Cardiac muscle cell (in vitro differentiated cells and primary cell): ENCODE data around the gene TGFA. TPM values are rescaled to one million over a fixed set of nuclear protein-coding genes. Genes with fewer than 3 reads are reported as not detected.

Source experiments
- DNase-seq, 2 donors: peaks; one replicate each; pipeline versions ENCODE4 v3.0.0 to v3.0.0-alpha.2; 2010 to 2017; ENCODE audit warnings: low read depth in 1 of 2, low spot score in 1 of 2
- H3K27ac ChIP-seq: fragments of 200-600 bp; sonication (generic); 2 replicates; pipeline ENCODE4 v1.5.1; 2016
- H3K27me3 ChIP-seq: fragments of 200-600 bp; sonication (generic); 2 replicates; pipeline ENCODE4 v1.6.0; 2016; ENCODE audit warnings: control low read depth
- H3K36me3 ChIP-seq: fragments of 200-600 bp; sonication (generic); 2 replicates; pipeline ENCODE4 v1.5.1; 2016; ENCODE audit warnings: control low read depth
- H3K4me1 ChIP-seq: fragments of 200-600 bp; sonication (generic); 2 replicates; pipeline ENCODE4 v1.8.1; 2017; ENCODE audit warnings: low read depth, mild to moderate bottlenecking, mixed run types
- H3K4me3 ChIP-seq: fragments of 200-600 bp; sonication (generic); 2 replicates; pipeline ENCODE4 v1.5.1; 2016; ENCODE audit warnings: mild to moderate bottlenecking
- H3K9me3 ChIP-seq: fragments of 200-600 bp; sonication (generic); 2 replicates; pipeline ENCODE4 v1.5.1; 2017; ENCODE audit warnings: low read depth, mild to moderate bottlenecking, control low read depth
- polyA plus RNA-seq: library from polyadenylated mRNA; unstranded; fragments of >200 nt; fragmentation: Nextera tagmentation; extraction: Ambion mirVana; gene quantifications from 2 replicates; pipeline ENCODE4 v1.2.1, GENCODE V29; 2016
- total RNA-seq: library from RNA; depleted of rRNA; stranded (reverse); fragments of >200 nt; gene quantifications from 2 replicates; pipeline ENCODE4 v1.2.3, GENCODE V29; 2016
- TF ChIP-seq, protein P1 (sequence below): IDR thresholded peaks from 2 replicates; pipeline ENCODE4 v1.5.1; 2012; ENCODE audit warnings: low read depth, mild to moderate bottlenecking, low read length

Gene TGFA
- total and polyA plus RNA-seq, 2 experiments from 2014 or later = 4.6 TPM; not detected in 1

DNA sequence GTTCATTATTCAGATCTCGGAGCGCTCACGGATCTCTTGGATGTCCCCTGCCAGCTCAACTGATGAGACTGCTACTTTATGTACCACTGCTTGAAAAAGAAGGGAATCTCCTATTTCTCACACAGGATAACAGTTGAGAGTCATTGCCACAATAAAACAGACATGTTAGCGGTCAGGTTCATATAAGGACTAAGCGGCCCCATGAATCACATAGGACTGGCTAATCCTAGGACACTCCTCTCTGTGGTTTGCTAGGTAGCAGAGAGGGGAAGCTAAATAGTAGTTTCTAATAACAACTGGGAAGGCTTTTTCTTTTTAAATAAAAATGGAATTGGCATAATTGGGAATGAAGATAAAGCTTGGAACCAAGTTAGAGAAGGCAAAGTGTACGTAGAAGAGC, 15.9 kb upstream of the TGFA start:
- H3K4me1 ChIP-seq = no peaks in the 10 kb centered on the region
- DNase-seq = no peak
- H3K9me3 ChIP-seq = no peaks in the 10 kb centered on the region
- no peak overlapping the region for H3K4me3 ChIP-seq
- TF ChIP-seq, protein P1, sequence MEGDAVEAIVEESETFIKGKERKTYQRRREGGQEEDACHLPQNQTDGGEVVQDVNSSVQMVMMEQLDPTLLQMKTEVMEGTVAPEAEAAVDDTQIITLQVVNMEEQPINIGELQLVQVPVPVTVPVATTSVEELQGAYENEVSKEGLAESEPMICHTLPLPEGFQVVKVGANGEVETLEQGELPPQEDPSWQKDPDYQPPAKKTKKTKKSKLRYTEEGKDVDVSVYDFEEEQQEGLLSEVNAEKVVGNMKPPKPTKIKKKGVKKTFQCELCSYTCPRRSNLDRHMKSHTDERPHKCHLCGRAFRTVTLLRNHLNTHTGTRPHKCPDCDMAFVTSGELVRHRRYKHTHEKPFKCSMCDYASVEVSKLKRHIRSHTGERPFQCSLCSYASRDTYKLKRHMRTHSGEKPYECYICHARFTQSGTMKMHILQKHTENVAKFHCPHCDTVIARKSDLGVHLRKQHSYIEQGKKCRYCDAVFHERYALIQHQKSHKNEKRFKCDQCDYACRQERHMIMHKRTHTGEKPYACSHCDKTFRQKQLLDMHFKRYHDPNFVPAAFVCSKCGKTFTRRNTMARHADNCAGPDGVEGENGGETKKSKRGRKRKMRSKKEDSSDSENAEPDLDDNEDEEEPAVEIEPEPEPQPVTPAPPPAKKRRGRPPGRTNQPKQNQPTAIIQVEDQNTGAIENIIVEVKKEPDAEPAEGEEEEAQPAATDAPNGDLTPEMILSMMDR = no peak
- no peaks in the 10 kb centered on the region for H3K27me3 ChIP-seq
- H3K36me3 ChIP-seq = no peaks in the 10 kb centered on the region
- H3K27ac ChIP-seq = no peak overlapping the region

GRCh38 chr2:70566906-70567305, 13.3 kb upstream of the TGFA start:
- H3K4me1 ChIP-seq = no peaks in the 10 kb centered on the region
- H3K9me3 ChIP-seq = no peaks in the 10 kb centered on the region
- no peak for DNase-seq
- H3K27me3 ChIP-seq = no peaks in the 10 kb centered on the region
- no peak overlapping the region for H3K27ac ChIP-seq
- TF ChIP-seq, protein P1 = no peak
- no peak overlapping the region for H3K4me3 ChIP-seq
- H3K36me3 ChIP-seq = no peaks in the 10 kb centered on the region

- Histone ChIP-seq H3K4me3 (no peak overlapping the region), H3K27ac (no peak overlapping the region), H3K9me3 (no peaks in the 10 kb centered on the region), H3K27me3 (no peaks in the 10 kb centered on the region), H3K36me3 (no peaks in the 10 kb centered on the region), H3K4me1 (no peaks in the 10 kb centered on the region)
- TF ChIP-seq, protein P1 = no peak
- no peak for DNase-seq
Observed at GRCh38 chr2:70566464-70566863, 12.8 kb upstream of the TGFA start.

- Histone ChIP-seq H3K36me3 (no peaks in the 10 kb centered on the region), H3K4me3 (no peak overlapping the region), H3K27ac (no peak overlapping the region), H3K27me3 (no peaks in the 10 kb centered on the region), H3K9me3 (no peaks in the 10 kb centered on the region), H3K4me1 (no peaks in the 10 kb centered on the region)
- no peak for DNase-seq
- TF ChIP-seq, protein P1 = no peak
Observed at GRCh38 chr2:70565039-70565731, 11.6 kb upstream of the TGFA start.

DNA sequence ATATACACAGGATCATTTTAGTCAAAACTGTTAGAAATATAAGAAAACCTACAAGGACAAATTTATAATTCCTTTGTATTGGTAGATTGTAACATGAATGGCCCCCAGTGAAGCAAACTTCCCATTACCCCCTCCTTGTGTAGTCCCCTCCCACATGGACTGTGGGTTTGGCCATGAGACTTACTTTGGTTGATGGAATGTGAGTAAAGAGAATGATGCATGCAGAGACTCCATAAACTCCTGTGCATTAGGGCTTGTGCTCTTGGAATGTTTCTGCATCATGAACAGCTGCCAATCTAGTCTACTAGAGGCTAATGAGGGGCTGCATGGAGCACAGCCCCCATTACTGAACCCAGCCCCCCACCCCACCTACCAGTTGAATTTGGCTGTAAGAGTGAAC, 8.3 kb upstream of the TGFA start:
- Histone ChIP-seq H3K36me3 (no peaks in the 10 kb centered on the region), H3K27ac (no peak overlapping the region), H3K4me3 (no peak overlapping the region), H3K27me3 (no peaks in the 10 kb centered on the region), H3K4me1 (peaks cover 9% of the 10 kb centered on the region), H3K9me3 (no peaks in the 10 kb centered on the region)
- TF ChIP-seq, protein P1 = no peak
- DNase-seq = no peak
